Left renal pelvis (tissue), 4 donors: ENCODE results near the gene ZNG1A. TPM values are rescaled to one million over a fixed set of nuclear protein-coding genes. Genes with fewer than 3 reads are reported as not detected.
A peak's percentile ranks its signal among the peaks of the same experiment; 100 is the strongest.
"Not testable (repeated sequence)": the region's sequence is repeated elsewhere in the genome, so short reads cannot be mapped to it uniquely, and the experiment has no call there.

Source experiments
- DNase-seq, 4 donors: peaks; one replicate each; pipeline ENCODE4 v3.0.0-alpha.2; 2013; ENCODE audit warnings: low read depth in 4 of 4, low spot score in 3 of 4
- polyA plus RNA-seq, 4 donors: library from polyadenylated mRNA; unstranded; fragments of 120-200 nt; gene quantifications; one replicate each; pipeline ENCODE4 v1.2.1, GENCODE V29; 2013; ENCODE audit not compliant: insufficient read length in 4 of 4

Gene ZNG1A
- 10 to 100 TPM; 33.3 to 85.0 (median 73.2) TPM for polyA plus RNA-seq

GRCh38 chr9:178970-179383 lies at the start of gene ZNG1A:
TSS of gene ZNG1A (minus strand) at chr9:179056. CDS start at chr9:178969, 87 bp downstream.
- DNase-seq = peak in 3 of 4 donors; percentile 18 to 56 (median 42)

GRCh38 chr9:227860-228259 lies 49.0 kb upstream of the ZNG1A start:
- no peak for DNase-seq

DNA sequence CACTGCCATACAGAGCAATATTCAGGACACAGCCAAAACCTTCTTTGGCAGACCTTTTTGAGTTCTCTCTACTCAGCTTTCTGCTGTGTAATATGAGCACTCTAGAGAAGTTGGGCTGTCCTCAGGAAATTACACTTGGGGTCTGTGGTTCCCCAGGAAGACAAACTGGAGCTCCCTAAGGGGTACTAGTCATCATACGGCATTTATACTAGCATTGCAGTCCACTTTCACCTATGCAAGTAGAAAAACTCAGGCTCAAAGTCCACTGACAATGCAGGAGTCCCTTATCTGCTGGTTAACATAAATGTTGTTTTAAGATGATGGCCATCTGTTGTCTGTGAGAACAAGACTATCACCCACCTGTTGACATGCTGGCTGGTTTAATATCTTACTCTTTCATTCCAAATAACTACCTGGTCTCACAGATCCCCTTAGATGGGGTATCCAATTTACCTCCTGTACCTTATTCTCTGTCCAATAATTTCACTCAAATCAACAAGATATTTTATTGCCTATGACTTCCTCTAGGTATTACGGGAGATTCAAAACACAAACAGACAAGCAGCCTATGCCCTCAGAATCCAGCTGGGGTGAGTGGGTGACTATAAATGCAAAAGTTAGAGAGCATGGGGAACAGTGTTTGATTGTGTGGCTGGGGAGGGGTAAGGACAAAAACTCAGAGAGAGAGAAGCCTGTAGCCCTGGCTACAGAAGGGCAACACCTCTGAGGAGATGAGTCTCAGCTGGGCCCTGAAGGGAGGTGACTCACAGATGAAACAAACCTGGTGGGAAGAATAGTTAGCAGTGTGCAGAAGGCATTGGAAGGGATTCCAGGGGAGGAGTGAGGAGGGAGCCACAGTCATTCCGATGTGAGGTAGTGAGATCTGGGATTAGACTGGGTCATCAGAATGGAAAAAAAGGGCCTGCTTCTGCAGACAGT lies 46.0 kb upstream of the ZNG1A start:
- DNase-seq = no peak

GRCh38 chr9:224026-224425 lies 45.2 kb upstream of the ZNG1A start:
- DNase-seq = no peak

GRCh38 chr9:223152-223551 lies 44.3 kb upstream of the ZNG1A start:
- DNase-seq = no peak

DNA sequence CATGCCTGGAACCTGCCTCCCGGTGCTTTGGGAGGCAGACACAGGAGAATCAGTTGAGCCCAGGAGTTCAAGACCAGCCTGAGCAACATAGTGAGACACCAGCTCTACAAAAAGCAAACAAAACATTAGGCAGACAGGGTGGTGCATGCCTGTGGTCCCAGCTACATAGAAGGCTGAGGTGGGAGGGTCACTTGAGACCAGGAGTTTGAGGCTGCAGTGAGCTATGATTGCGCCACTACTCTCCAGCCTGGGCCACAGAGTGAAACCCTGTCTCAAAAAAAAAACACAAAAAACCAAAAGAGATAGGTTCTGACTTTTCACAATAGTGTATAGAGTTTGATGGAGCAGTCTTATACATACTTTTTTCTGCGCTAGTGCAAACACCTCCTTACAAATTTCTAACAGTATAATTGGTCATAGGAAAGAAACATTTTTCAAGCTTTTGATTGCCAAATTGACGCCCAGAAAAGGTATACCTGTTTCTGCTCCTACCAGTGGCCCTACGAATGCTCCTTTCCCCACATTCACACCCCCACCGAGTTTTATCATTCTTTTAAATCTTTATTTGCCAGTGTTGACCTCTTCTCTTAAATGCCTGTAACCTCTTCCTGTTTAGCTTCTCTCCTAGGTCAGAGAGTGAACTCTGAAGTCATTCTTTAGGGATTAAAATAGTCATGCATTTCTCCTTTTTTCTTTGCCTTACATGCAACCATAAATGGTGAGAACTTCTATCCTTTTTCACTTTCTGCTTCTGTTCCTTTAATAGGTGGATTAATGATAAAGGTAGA lies 43.3 kb upstream of the ZNG1A start:
- no peak for DNase-seq

DNA sequence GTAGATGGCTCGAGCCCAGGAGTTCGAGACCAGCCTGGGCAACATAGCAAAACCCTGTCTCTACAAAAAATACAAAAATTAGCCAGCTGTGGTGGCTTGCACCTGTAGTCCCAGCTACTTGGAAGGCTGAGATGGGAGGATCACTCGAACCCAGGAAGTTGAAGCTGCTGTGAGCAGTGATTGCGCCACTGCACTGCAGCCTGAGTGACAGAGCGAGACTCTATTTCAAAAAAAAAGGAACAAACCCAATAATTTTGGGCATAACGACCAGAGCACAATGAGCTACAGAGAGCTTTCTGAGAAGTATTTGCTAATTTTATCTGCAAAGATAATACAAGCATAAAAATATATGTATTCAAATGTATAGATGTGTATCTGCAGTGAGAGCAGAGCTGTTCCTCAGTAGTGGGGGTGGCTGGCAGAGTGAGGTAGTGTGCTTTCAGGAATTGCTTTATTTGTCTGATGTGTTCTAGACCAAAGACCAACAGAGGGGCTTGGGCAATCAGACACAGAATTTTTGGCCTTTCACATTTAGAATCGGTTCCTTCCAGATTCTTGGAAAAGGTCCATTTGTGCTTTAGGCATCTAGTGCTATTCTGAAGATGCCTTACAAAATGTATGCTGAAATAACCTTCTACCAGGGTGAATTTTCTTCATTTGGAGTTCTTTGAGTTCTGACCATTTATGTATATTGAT lies 41.0 kb upstream of the ZNG1A start:
- no peak for DNase-seq

- DNase-seq = not testable (repeated sequence)
These were observed 40.2 kb upstream of the ZNG1A start for GRCh38 chr9:219036-219435.

DNA sequence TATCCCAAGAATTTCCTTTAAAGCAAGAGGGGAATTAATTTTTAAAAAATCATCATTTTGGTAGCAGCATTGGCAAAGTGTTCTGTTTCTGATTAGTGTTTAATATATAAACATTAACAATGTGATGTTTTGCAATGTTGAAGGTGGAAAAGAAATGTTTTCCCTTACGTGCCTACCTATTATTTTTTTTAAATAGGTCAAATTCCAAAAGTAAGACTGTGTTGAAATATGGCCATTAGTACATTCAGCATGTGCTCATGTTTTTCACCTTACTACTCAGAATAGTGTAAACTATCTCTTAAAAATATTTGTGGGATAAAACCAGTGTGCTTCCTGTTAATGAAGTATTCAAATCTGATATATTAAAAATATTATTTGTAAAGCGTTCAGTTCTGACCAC lies 39.1 kb upstream of the ZNG1A start:
- no peak for DNase-seq

- no peak for DNase-seq
These were observed 38.0 kb upstream of the ZNG1A start for GRCh38 chr9:216866-217265.

DNA sequence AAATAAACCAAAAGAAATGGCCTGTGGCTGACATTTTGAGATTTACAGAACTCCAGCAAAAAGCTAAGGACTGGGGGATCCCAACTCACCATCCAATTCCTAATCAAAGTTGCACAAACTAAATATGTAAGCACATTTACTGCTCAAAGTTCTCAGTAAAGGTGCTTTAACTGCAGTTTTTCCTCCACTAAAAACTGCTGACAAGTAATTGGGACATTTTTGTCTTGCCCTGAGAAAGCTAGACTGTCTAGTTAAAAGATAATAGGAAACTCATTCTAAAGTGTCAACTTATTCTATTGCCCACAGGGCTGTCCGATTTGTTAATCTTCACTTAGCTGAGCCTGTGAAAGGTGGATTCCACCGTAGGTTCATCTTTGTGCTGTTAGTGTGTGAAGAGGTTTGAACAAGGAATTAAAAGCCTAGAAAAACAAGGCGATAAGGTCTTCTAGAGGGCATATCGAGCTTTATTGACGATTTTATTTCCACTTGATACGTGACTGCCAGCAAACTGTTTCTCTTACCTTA lies 36.8 kb upstream of the ZNG1A start:
- DNase-seq = peak in 1 of 4 donors; percentile 18

DNA sequence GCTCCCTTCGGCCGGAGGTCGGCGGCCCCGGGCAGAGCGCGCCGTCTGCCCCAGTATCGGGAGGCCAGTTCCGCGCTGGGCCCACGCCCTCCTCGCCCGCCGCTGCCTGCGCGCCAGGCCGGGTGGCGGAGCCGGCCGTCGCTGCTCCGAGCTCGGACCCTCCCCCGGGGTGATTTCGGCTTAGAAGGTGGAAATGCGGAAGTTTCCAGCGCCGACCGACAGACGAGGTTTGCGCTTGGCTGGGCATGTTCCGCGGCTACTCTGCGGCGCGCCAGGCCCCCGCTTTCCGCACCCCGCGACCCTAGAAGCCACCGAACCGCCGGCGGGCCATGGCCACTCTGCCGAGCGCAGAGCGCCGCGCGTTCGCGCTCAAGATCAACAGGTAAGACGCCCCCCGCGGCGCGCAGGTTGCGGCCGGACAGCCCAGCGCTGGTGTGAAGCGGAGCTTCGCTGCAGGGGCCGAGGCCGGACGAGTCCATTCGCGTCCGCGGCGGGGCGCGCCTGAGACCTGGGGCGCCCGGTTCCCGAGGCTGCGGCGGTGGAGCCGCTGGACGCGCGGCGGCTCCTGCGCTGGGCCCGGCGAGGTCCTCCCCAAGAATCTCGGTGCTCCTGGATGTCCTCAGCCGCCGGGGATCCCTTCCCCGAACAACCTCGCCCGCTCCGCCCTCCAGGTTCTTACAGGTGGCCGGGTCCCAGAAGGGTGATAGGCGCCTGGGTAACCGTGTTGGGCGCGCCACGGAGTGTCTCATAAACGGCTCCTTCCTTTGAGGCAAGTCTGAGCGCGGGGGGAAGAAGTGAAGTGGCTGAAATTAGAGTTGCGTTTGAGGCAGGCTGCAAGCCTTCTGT lies 36.0 kb upstream of the ZNG1A start, which contains the start of gene DOCK8:
Gene DOCK8, plus strand, starts transcription at position 218 of the 846 bp plus-strand sequence. Its CDS starts 112 bp downstream, at position 330.
- DNase-seq = peak; percentile 22 to 37 (median 28)

DNA sequence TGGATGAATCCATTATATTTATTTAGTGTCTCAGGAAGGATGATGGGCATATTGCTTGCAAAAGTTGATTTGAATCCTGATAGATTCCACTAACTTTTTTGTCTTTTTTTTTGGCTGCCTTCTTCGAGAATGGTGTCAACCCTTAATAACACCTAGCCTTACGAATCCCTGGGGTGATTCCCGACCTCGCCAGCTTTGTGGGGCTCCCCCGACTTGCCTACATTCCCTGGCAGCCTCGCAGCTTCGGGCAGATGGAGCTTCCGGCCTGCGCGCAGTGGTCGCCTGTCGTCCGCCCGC lies 35.4 kb upstream of the ZNG1A start:
- no peak for DNase-seq

DNA sequence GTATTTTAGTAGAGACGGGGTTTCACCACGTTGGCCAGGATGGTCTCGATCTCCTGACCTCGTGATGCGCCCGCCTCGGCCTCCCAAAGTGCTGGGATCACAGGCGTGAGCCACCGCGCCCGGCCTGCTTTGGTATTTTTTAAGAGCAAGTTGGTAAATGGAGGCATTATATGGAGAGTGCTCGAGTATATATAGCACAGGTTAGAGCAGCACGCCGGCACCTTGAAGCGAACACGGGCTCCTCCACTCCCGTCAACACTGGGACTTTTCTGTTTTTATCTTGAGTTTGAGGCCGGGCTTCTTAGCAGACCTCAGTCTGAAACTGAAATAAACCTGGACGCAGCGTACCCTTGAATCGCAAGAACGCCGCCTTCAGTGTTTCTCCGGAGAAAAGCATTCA lies 35.0 kb upstream of the ZNG1A start:
- not testable (repeated sequence) for DNase-seq

- DNase-seq = no peak
These were observed 33.4 kb upstream of the ZNG1A start for GRCh38 chr9:212297-212696.

GRCh38 chr9:211557-211956 lies 32.7 kb upstream of the ZNG1A start:
- no peak for DNase-seq

DNA sequence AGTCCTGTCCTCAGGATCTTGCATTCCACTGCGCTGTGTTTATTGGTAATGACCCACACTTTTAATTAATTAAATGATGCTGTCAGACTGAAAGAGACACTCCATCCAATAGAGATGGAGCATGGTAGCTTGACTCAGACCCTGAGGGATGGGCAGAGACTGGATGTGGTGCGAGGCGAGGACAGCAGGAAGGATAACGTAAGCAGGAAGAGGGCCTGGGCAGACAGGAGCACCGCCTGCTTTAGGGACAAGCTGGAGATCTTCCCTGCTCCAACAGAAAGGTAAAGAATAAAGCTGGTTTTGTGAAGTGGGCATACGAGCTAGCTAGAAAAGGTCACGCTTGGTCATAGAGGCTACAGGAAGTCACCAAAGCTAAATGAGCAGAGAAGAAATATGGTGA lies 32.2 kb upstream of the ZNG1A start:
- no peak for DNase-seq

- no peak for DNase-seq
These were observed 30.4 kb upstream of the ZNG1A start for GRCh38 chr9:209143-209758.

DNA sequence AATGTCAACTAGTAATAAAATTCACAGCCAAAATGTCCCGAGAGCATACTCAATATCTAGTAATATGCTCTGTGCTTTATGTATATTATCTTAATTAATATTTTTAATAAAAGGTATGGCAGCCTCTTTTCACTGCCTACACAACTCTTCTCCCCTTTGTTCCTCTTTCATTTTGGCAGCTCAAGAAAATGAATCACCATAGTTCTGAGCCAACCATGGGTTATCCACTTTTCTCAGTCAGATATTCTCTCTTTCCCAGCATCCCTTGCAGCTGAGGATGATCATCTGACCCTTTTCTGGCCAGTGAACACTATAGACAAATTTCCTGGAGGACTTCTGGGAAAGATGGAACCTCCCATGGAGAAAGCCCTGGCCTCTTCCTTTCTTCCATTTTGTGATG lies 27.6 kb upstream of the ZNG1A start:
- DNase-seq = no peak
